ENCODE measurements around the gene CDH6.

GRCh38 chr5:31375999-31376720 lies 182.7 kb downstream of the CDH6 start:
- TF ChIP-seq TAF1 (CRISPR knock-in tag; IDR thresholded peaks at IDR 0.05) (no peak), ZNF260 (CRISPR knock-in tag; IDR thresholded peaks at IDR 0.05; ENCODE audit: borderline replicate concordance, low read depth) (no peak), SP2 (CRISPR knock-in tag; IDR thresholded peaks at IDR 0.05) (no peak), ZNF546 (CRISPR knock-in tag; conservative IDR thresholded peaks at IDR 0.05) (no peak), SMC3 (IDR thresholded peaks at IDR 0.05; ENCODE audit: low read length) (no peak)
